Ovary (tissue), 3 donors: Measurements from ENCODE around the gene KDM6A.

Experiments used
- CTCF ChIP-seq, 3 donors: fragments of 450-650 bp in 2 of 3; fragments of 200-600 bp in 1 of 3; IDR thresholded peaks; one replicate each; pipeline versions ENCODE4 v1.5.1 to v1.8.0; 2016 to 2022; ENCODE audit warnings: antibody characterized with exemption in 3 of 3, mild to moderate bottlenecking in 1 of 3
- EP300 ChIP-seq: sonication (generic); formaldehyde crosslinking; IDR thresholded peaks from one replicate; pipeline ENCODE4 v1.6.1; 2017; ENCODE audit warnings: antibody characterized with exemption
- donor health status: DM: no; HTN: no; CAD: no.

- no peak for TF ChIP-seq CTCF (IDR thresholded peaks at IDR 0.05)
- no peak for TF ChIP-seq EP300
These were observed 277.8 kb downstream of the KDM6A start for GRCh38 chrX:45150821-45151220.
